ENCODE measurements around the gene KRT38.

The KRT38 gene

GRCh38 chr17:41483531-41483930 is 42.7 kb upstream of the KRT38 start:
- no peak for TF ChIP-seq CTCF (IDR thresholded peaks at IDR 0.05; ENCODE audit: low read depth, low read length)
- DNase-seq (ENCODE audit: low read depth in 2 of 2) = no peak
- no peak overlapping the region for H3K4me3 ChIP-seq (replicated peaks in 1 of 2; ENCODE audit: low read depth in 2 of 2, low read length in 2 of 2)

GRCh38 chr17:41481036-41481435 is 40.3 kb upstream of the KRT38 start, which contains the start of gene KRT35:
Gene KRT35 (minus strand): TSS chr17:41481151. CDS start chr17:41481097, 54 bp downstream.
- no peak within 1 kb of the TSS for H3K4me3 ChIP-seq (replicated peaks in 1 of 2; ENCODE audit: low read depth in 2 of 2, low read length in 2 of 2)
- TF ChIP-seq CTCF (IDR thresholded peaks at IDR 0.05; ENCODE audit: low read depth, low read length) = no peak
- no peak for DNase-seq (ENCODE audit: low read depth in 2 of 2)

GRCh38 chr17:41480581-41480980 is 39.8 kb upstream of the KRT38 start:
- no peak for TF ChIP-seq CTCF (IDR thresholded peaks at IDR 0.05; ENCODE audit: low read depth, low read length)
- H3K4me3 ChIP-seq (replicated peaks in 1 of 2; ENCODE audit: low read depth in 2 of 2, low read length in 2 of 2) = no peak overlapping the region
- DNase-seq (ENCODE audit: low read depth in 2 of 2) = no peak

GRCh38 chr17:41480136-41480535 is 39.4 kb upstream of the KRT38 start:
- no peak for TF ChIP-seq CTCF (IDR thresholded peaks at IDR 0.05; ENCODE audit: low read depth, low read length)
- DNase-seq (ENCODE audit: low read depth in 2 of 2) = no peak
- H3K4me3 ChIP-seq (replicated peaks in 1 of 2; ENCODE audit: low read depth in 2 of 2, low read length in 2 of 2) = no peak overlapping the region

GRCh38 chr17:41478237-41478636 is 37.5 kb upstream of the KRT38 start:
- no peak for DNase-seq (ENCODE audit: low read depth in 2 of 2)
- TF ChIP-seq CTCF (IDR thresholded peaks at IDR 0.05; ENCODE audit: low read depth, low read length) = no peak
- H3K4me3 ChIP-seq (replicated peaks in 1 of 2; ENCODE audit: low read depth in 2 of 2, low read length in 2 of 2) = no peak overlapping the region

GRCh38 chr17:41476866-41477815 is 36.4 kb upstream of the KRT38 start:
- TF ChIP-seq CTCF (IDR thresholded peaks at IDR 0.05; ENCODE audit: low read depth, low read length) = no peak
- no peak for DNase-seq (ENCODE audit: low read depth in 2 of 2)
- no peak overlapping the region for H3K4me3 ChIP-seq (replicated peaks in 1 of 2; ENCODE audit: low read depth in 2 of 2, low read length in 2 of 2)
